AG04450 (cell line): ENCODE measurements around the gene ST8SIA3. TPM values are rescaled to one million over a fixed set of nuclear protein-coding genes. Genes with fewer than 3 reads are reported as not detected.

Source experiments
- CTCF ChIA-PET: fragments of 300-600, 350-600 bp; formaldehyde crosslinking; extraction: SDS; loops from one replicate; lab custom pipeline; 2022; ENCODE audit warnings: antibody characterized with exemption, inconsistent platforms; lab: Charles Lee
- POLR2A ChIA-PET: fragments of 350-600 bp; formaldehyde crosslinking; extraction: SDS; loops from one replicate; lab custom pipeline; 2021; ENCODE audit warnings: antibody characterized with exemption, inconsistent platforms; lab: Yijun Ruan, JAX
- DNase-seq: peaks from one replicate; pipeline ENCODE4 v3.0.0-alpha.2; 2011; ENCODE audit warnings: low read depth, low spot score
- H3K27ac ChIP-seq: one replicate; pipeline ENCODE4 v1.5.1; 2012; ENCODE audit warnings: low read depth, low read length, control low read depth
- H3K27me3 ChIP-seq: one replicate; pipeline ENCODE4 v1.6.0; 2012; ENCODE audit warnings: low read length; ENCODE audit not compliant: control insufficient read depth, insufficient read depth
- H3K4me3 ChIP-seq: 2 replicates; pipeline ENCODE4 v1.5.1; 2011; ENCODE audit warnings: mild to moderate bottlenecking, low read depth, low read length, control low read depth
- H3K9me3 ChIP-seq: 2 replicates; pipeline ENCODE4 v1.5.1; 2012; ENCODE audit warnings: low read length; ENCODE audit not compliant: control insufficient read depth, insufficient read depth
- CTCF ChIP-seq: IDR thresholded peaks from 2 replicates; pipeline ENCODE4 v1.5.1; 2011; ENCODE audit warnings: low read depth, low read length, control low read depth, inconsistent platforms
- polyA plus RNA-seq: library from polyadenylated mRNA; depleted of rRNA; stranded (reverse); fragments of >200 nt; gene quantifications from 2 replicates; pipeline ENCODE4 v1.2.3, GENCODE V29; 2011

ST8SIA3 gene
- polyA plus RNA-seq, 1 experiment, result not detected

- no peak for TF ChIP-seq CTCF
- Histone ChIP-seq H3K27me3 (no peaks in the 10 kb centered on the region), H3K27ac (no peak overlapping the region), H3K4me3 (no peak overlapping the region), H3K9me3 (no peaks in the 10 kb centered on the region)
- ChIA-PET CTCF (no interaction called here), POLR2A (no interaction called here)
- no peak for DNase-seq
Observed at GRCh38 chr18:57334383-57334782, 18.0 kb upstream of the ST8SIA3 start.

GRCh38 chr18:57336343-57336742, 16.0 kb upstream of the ST8SIA3 start:
- Histone ChIP-seq H3K4me3 (no peak overlapping the region), H3K27me3 (no peaks in the 10 kb centered on the region), H3K27ac (no peak overlapping the region), H3K9me3 (no peaks in the 10 kb centered on the region)
- POLR2A ChIA-PET, result no interaction called here
- no peak for TF ChIP-seq CTCF
- CTCF ChIA-PET, result interaction anchor here (0.6 kb wide), 1 partner anchor 637 kb away, joined by 5 read pairs; no protein-coding TSS in a partner anchor
- no peak for DNase-seq

DNA sequence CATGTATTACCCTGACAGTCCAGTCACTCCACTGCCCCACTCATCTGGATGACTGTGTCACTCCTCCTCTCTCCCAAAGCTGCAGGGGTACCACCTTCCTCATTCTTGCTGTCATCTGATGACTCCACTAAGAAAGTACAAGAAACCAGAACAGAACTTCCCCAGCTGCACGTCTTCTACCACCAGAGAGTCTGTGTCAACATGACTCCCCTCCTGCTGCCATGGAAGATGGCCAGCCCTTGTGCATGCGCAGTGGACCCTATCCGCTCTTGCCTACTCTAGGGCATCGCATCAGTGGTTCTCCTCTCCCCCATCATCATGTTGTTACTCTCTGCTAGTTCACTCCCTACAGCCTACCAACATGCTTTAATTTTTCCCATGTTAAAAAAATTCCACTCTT, 14.5 kb upstream of the ST8SIA3 start:
- POLR2A ChIA-PET, result no interaction called here
- CTCF ChIA-PET, result no interaction called here
- no peak for TF ChIP-seq CTCF
- H3K27me3 ChIP-seq, result no peaks in the 10 kb centered on the region
- H3K27ac ChIP-seq, result no peak overlapping the region
- no peak for DNase-seq
- no peak overlapping the region for H3K4me3 ChIP-seq
- H3K9me3 ChIP-seq, result no peaks in the 10 kb centered on the region

DNA sequence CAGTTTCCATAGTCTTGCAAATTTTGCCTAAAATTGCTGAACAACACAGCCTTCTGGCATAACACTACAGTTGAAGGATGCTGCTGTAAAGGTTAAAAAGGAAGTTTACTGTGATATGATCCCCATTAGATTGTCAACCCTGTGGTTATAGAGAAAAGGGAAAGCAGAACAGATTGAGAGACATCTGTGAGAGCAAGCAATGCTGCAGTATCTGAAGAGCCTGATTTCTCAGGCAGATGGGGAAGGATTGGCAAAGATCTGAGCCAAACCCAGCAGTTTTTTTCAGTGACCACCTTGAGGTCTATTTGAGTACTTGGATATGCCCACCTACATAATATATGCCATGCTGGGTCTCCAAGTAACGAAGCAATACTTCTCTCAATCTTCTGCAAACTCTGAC, 8.5 kb upstream of the ST8SIA3 start:
- TF ChIP-seq CTCF, result no peak
- Histone ChIP-seq H3K9me3 (no peaks in the 10 kb centered on the region), H3K4me3 (no peak overlapping the region), H3K27me3 (peaks cover 2% of the 10 kb centered on the region), H3K27ac (no peak overlapping the region)
- ChIA-PET CTCF (no interaction called here), POLR2A (no interaction called here)
- DNase-seq, result no peak

GRCh38 chr18:57346876-57347275, 5.5 kb upstream of the ST8SIA3 start:
- POLR2A ChIA-PET, result no interaction called here
- CTCF ChIA-PET, result no interaction called here
- H3K27me3 ChIP-seq, result peaks cover 10% of the 10 kb centered on the region

More at GRCh38 chr18:57346876-57347275, 5.5 kb upstream of the ST8SIA3 start:
- DNase-seq, result no peak
- Histone ChIP-seq H3K9me3 (no peaks in the 10 kb centered on the region), H3K27ac (no peak overlapping the region), H3K4me3 (no peak overlapping the region)
- no peak for TF ChIP-seq CTCF
